Endothelial cell (in vitro differentiated cells): ENCODE results near the gene GLOD4. TPM values are rescaled to one million over a fixed set of nuclear protein-coding genes. Genes with fewer than 3 reads are reported as not detected.

ENCODE experiments used
- DNase-seq: peaks from one replicate; pipeline ENCODE4 v3.0.0; 2021; ENCODE audit warnings: low spot score
- H3K27ac Mint-ChIP-seq: one replicate; pipeline ENCODE4 v1.8.0; 2021; ENCODE audit warnings: mixed read lengths, inconsistent platforms; ENCODE audit not compliant: unreplicated experiment
- H3K27me3 Mint-ChIP-seq: one replicate; pipeline ENCODE4 v1.8.0; 2021; ENCODE audit warnings: mild to moderate bottlenecking, moderate library complexity, mixed read lengths, inconsistent platforms; ENCODE audit not compliant: unreplicated experiment
- H3K36me3 Mint-ChIP-seq: one replicate; pipeline ENCODE4 v1.8.0; 2021; ENCODE audit warnings: mild to moderate bottlenecking, low read depth, mixed read lengths, inconsistent platforms; ENCODE audit not compliant: unreplicated experiment
- H3K4me1 Mint-ChIP-seq: one replicate; pipeline ENCODE4 v1.8.0; 2021; ENCODE audit warnings: mild to moderate bottlenecking, mixed read lengths, inconsistent platforms; ENCODE audit not compliant: unreplicated experiment
- H3K4me3 Mint-ChIP-seq: one replicate; pipeline ENCODE4 v1.8.0; 2021; ENCODE audit warnings: mild to moderate bottlenecking, mixed read lengths, inconsistent platforms; ENCODE audit not compliant: unreplicated experiment
- H3K9me3 Mint-ChIP-seq: one replicate; pipeline ENCODE4 v1.8.0; 2021; ENCODE audit warnings: mixed read lengths, inconsistent platforms; ENCODE audit not compliant: unreplicated experiment
- CTCF ChIP-seq: fragments of 200-600 bp; sonication (generic); IDR thresholded peaks from one replicate; pipeline ENCODE4 v1.5.0; 2021; ENCODE audit warnings: antibody characterized with exemption; ENCODE audit not compliant: unreplicated experiment
- total RNA-seq: library from RNA; stranded (reverse); fragmentation: NEBNext Ultra II Directional; extraction: Animal tissue kit (Norgen Biotek cat#: 25700); gene quantifications from one replicate; pipeline ENCODE4 v1.2.1, GENCODE V29; 2021; ENCODE audit not compliant: unreplicated experiment

Gene GLOD4
- total RNA-seq, 1 donor from 2014 or later: 93.9 TPM

DNA sequence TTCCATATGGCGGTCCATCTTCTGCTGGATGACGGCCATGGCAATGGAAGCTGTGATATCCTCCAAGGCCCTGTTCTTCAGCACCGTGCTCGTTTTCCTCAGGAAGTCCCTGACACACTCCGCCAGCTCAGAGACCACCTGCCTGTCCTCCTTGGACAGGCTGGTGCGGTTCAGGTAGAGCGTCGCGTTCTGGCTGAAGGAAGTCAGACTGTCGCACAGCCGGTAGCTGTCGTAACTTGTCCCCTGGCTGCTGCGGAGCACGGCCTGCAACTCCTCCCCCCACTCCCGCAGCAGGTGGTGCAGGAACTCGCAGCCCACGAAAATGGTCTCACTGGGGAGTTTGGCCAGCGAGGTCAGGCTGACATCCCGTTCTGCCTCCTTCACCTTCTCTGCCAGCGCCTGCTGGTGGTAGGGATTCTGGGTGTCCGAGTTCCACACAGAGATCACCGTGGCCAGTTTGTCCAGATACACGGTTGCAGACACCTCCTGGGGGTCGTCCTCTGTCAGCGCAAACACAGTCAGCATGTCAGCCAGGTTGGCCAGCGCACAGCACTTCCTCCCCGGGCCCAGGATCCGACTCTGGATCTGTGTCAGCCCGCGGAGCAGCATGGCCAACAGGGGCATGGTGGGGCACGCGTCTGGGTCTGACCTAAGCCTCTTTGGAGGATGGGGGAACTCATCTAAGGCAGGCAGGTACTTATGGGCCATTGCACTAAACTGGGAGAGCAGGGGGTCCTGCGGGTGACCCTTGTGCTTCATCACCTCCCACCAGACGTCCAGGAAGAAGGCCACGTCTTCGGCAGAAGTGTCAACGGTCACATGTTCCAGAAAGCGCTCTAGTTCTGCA, 35.1 kb downstream of the GLOD4 start:
- H3K4me1 Mint-ChIP-seq: peaks cover 11% of the 10 kb centered on the region
- no peaks in the 10 kb centered on the region for H3K9me3 Mint-ChIP-seq
- peaks cover 14% of the 10 kb centered on the region for H3K27me3 Mint-ChIP-seq
- no peak for TF ChIP-seq CTCF
- DNase-seq: no peak
- no peak overlapping the region for H3K4me3 Mint-ChIP-seq
- peaks cover 58% of the 10 kb centered on the region for H3K36me3 Mint-ChIP-seq
- H3K27ac Mint-ChIP-seq: no peak overlapping the region

DNA sequence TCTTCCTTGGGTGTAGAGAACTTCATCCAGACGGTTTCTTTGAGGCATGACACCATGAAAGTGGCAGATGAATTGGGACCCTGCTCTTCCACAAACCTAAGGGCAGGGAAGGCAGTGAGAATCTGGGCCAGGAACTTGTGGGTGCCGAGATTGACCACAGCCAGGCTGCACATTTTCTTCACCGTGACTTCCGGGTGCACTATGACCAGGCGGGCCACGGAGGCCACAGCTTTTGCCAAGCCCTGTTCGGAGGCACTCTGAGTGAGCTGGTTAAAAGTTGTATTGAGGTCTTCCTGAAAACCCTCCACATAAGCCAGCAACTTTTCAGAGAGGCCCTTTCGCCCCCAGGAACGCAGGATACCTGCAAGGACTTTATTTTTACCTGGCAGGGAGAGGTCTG, 35.9 kb downstream of the GLOD4 start:
- no peak overlapping the region for H3K4me3 Mint-ChIP-seq
- H3K27me3 Mint-ChIP-seq: peaks cover 14% of the 10 kb centered on the region
- no peak for DNase-seq
- H3K9me3 Mint-ChIP-seq: no peaks in the 10 kb centered on the region
- peaks cover 8% of the 10 kb centered on the region for H3K4me1 Mint-ChIP-seq
- H3K27ac Mint-ChIP-seq: no peak overlapping the region
- no peak for TF ChIP-seq CTCF
- H3K36me3 Mint-ChIP-seq: peaks cover 62% of the 10 kb centered on the region

DNA sequence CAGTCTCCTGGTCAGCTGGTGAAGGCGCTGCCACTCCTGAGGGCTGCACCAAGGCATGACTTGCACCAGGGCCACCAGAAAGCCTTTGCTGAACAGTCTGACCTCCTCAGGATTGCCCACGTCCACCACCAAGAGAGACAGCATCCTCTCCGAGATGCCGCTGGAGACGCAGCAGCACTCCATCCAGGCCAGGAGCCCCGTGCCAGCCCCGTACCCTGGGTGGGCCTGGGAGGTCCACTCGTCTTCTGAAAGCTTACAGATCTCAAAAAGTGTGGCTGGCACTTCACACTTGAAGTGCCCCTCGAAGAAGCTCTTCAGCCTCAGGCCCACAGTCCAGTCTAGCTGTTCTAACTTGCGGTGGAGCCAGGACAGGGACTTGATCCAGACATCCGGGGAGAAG, 36.7 kb downstream of the GLOD4 start:
- H3K4me3 Mint-ChIP-seq: no peak overlapping the region
- no peak for DNase-seq
- TF ChIP-seq CTCF: no peak
- no peaks in the 10 kb centered on the region for H3K9me3 Mint-ChIP-seq
- peaks cover 4% of the 10 kb centered on the region for H3K4me1 Mint-ChIP-seq
- peaks cover 68% of the 10 kb centered on the region for H3K36me3 Mint-ChIP-seq
- H3K27me3 Mint-ChIP-seq: peaks cover 13% of the 10 kb centered on the region
- H3K27ac Mint-ChIP-seq: no peak overlapping the region

- Mint-ChIP-seq H3K27ac (no peak overlapping the region), H3K27me3 (peaks cover 10% of the 10 kb centered on the region), H3K9me3 (no peaks in the 10 kb centered on the region), H3K4me1 (no peaks in the 10 kb centered on the region), H3K4me3 (no peak overlapping the region), H3K36me3 (peaks cover 66% of the 10 kb centered on the region)
- no peak for TF ChIP-seq CTCF
- DNase-seq: no peak
Measured at GRCh38 chr17:744937-745336, 37.1 kb downstream of the GLOD4 start.

DNA sequence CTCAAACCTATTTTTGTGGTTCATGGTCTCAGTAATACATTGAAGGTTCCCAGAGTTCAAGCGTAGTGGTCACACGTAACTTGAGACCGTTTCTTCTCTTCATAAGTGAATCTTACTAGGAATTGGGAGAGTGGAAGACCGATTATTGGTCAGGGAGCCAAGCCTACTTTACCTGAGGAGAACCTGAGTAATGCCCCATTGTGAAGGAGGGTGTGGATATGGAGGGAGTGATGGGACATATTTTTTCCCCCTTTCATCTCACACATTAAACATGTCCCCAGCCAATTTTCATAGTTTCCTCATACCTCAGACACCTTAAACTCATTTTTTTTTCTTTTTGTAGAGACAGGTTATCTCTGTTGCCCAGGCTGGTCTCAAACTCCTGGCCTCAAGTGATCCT, 38.9 kb downstream of the GLOD4 start:
- peaks cover 58% of the 10 kb centered on the region for H3K36me3 Mint-ChIP-seq
- H3K4me3 Mint-ChIP-seq: peak overlapping the region; percentile 10
- TF ChIP-seq CTCF: no peak
- H3K27me3 Mint-ChIP-seq: peaks cover 6% of the 10 kb centered on the region
- DNase-seq: no peak
- no peaks in the 10 kb centered on the region for H3K9me3 Mint-ChIP-seq
- no peak overlapping the region for H3K27ac Mint-ChIP-seq
- H3K4me1 Mint-ChIP-seq: no peaks in the 10 kb centered on the region
